Heart right ventricle (tissue), 16 donors: Measurements from ENCODE around the gene HEXIM1. TPM values are rescaled to one million over a fixed set of nuclear protein-coding genes. Genes with fewer than 3 reads are reported as not detected.
A peak's percentile ranks its signal among the peaks of the same experiment; 100 is the strongest.

Experiments used
- ATAC-seq, 8 donors: fragments of 200-7000 bp; cut with Tn5 transposase; one replicate each; pipeline ENCODE4 v1.9.1; 2020; ENCODE audit warnings: mild to moderate bottlenecking in 8 of 8, moderate library complexity in 8 of 8, moderate number of reproducible peaks in 1 of 8
- DNase-seq, 2 donors: peaks; one replicate each; pipeline ENCODE4 v3.0.0-alpha.2; 2020
- H3K27ac ChIP-seq, 10 donors: fragments of 200-600 bp; sonication (generic) in 2 of 10; one replicate each; pipeline versions ENCODE4 v1.5.0 to v1.8.0; 2020 to 2022; ENCODE audit warnings: mild to moderate bottlenecking in 3 of 10
- H3K27me3 ChIP-seq, 7 donors: fragments of 200-600 bp; one replicate each; pipeline ENCODE4 v1.8.0; 2021 to 2022; ENCODE audit warnings: mild to moderate bottlenecking in 2 of 7
- H3K36me3 ChIP-seq, 9 donors: fragments of 200-600 bp; sonication (generic) in 1 of 9; one replicate each; pipeline versions ENCODE4 v1.5.0 to v1.8.0; 2020 to 2022; ENCODE audit warnings: mild to moderate bottlenecking in 2 of 9
- H3K4me1 ChIP-seq, 9 donors: fragments of 200-600 bp; sonication (generic) in 1 of 9; one replicate each; pipeline versions ENCODE4 v1.5.0 to v1.8.0; 2020 to 2022; ENCODE audit warnings: mild to moderate bottlenecking in 4 of 9
- H3K4me3 ChIP-seq, 10 donors: fragments of 200-600 bp; sonication (generic) in 2 of 10; one replicate each; pipeline versions ENCODE4 v1.5.0 to v1.8.0; 2020 to 2022; ENCODE audit warnings: mild to moderate bottlenecking in 7 of 10, moderate library complexity in 2 of 10
- H3K9me3 ChIP-seq, 11 donors: fragments of 200-600 bp in 10 of 11; sonication (generic) in 2 of 11; one replicate each; pipeline versions ENCODE4 v1.5.0 to v1.8.0; 2013 to 2022; ENCODE audit warnings: mild to moderate bottlenecking in 2 of 11, control low read depth in 1 of 11, moderate library complexity in 1 of 11
- WGBS, 2 donors: extraction: QIAGEN DNeasy Blood & Tissue Kit; methylation state at CpG; one replicate each; pipeline ENCODE4 v1.1.7; 2013; ENCODE audit warnings: inconsistent platforms in 1 of 2; 5-methylcytosine and 5-hydroxymethylcytosine counted together
- intact Hi-C, 10 donors: fragments of 100-400 bp; cut with DNase I; formaldehyde crosslinking; loops; one replicate each; pipeline versions ENCODE4 v1.11.1 to v1.14.2; 2022
- polyA plus RNA-seq, 2 donors: library from polyadenylated mRNA; stranded (reverse); fragments of 200-250 nt; gene quantifications; one replicate each; pipeline ENCODE4 v1.2.3, GENCODE V29; 2013
- total RNA-seq, 10 donors: library from RNA; stranded (reverse); fragmentation: NEBNext Ultra II Directional in 3 of 10; extraction: Animal tissue kit (Norgen Biotek cat#: 25700) in 3 of 10; gene quantifications; one replicate each; pipeline versions ENCODE4 v1.2.1 to v1.2.4, GENCODE V29; 2021 to 2023
- TF ChIP-seq, protein P1 (sequence below), 9 donors: fragments of 200-600 bp; sonication (generic) in 2 of 9; IDR thresholded peaks; one replicate each; pipeline versions ENCODE4 v1.5.0 to v1.8.0; 2021 to 2022; ENCODE audit warnings: antibody characterized with exemption in 9 of 9, mild to moderate bottlenecking in 5 of 9, moderate library complexity in 1 of 9
- donor health status: Arrhythmogenic right ventricular cardiomyopathy.
- donor health status: ischemic (EF 13 %, LVEDD 7.1; RV severe dilation, severe dysfunction).
- donor health status: healthy with polysubstance abuse.
- donor health status: DM: no; HTN: yes; CAD: no.
- donor health status: DM: no; HTN: no; CAD: no.
- donor health status: ischemic (EF 25% LVEDD 6.9; RV normal size, moderate dysfunction).
- donor health status: ischemic (EF 25% LVEDD 5.7; RV mildly dilated, moderate dysfunction).
- donor health status: healthy.
- donor health status: DM: yes; HTN: yes; CAD: no.
- donor health status: Ischemic cardiomyopathy.
- donor health status: ischemic (EF 35%, LVEDD 5.7; RV mildly dilated, moderate dysfunction).
- donor health status: nonischemic (EF 11% LVEDD 7.7; RV severe dilation, severe dysfunction).
- donor health status: DM: yes; HTN: yes; CAD: no.
- donor health status: PGD.
- donor health status: ischemic (EF 29% LVEDD 5.4; RV normal size, mild dysfunction).
- donor health status: nonischemic (EF 23%, LVEDD 6.1; RV moderate dilation, normal function).

Gene HEXIM1
- total and polyA plus RNA-seq, 12 donors: 8.4 to 37.4 (median 18.3) TPM

GRCh38 chr17:45130681-45131615, 17.3 kb upstream of the HEXIM1 start:
- Histone ChIP-seq H3K27me3 (no peaks in the 10 kb centered on the region), H3K9me3 (no peaks in the 10 kb centered on the region), H3K27ac (peak overlapping the region in 9 of 10 donors; percentile 80 to 99 (median 98)), H3K4me1 (peaks cover 34 to 72% (median 63%) of the 10 kb centered on the region in 9 donors), H3K36me3 (no peaks in the 10 kb centered on the region), H3K4me3 (peak overlapping the region; percentile 76 to 100 (median 96))
- DNase-seq: no peak
- TF ChIP-seq, protein P1, sequence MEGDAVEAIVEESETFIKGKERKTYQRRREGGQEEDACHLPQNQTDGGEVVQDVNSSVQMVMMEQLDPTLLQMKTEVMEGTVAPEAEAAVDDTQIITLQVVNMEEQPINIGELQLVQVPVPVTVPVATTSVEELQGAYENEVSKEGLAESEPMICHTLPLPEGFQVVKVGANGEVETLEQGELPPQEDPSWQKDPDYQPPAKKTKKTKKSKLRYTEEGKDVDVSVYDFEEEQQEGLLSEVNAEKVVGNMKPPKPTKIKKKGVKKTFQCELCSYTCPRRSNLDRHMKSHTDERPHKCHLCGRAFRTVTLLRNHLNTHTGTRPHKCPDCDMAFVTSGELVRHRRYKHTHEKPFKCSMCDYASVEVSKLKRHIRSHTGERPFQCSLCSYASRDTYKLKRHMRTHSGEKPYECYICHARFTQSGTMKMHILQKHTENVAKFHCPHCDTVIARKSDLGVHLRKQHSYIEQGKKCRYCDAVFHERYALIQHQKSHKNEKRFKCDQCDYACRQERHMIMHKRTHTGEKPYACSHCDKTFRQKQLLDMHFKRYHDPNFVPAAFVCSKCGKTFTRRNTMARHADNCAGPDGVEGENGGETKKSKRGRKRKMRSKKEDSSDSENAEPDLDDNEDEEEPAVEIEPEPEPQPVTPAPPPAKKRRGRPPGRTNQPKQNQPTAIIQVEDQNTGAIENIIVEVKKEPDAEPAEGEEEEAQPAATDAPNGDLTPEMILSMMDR (IDR thresholded peaks at IDR 0.05): no peak
- intact Hi-C loops: loop anchor here in 6 of 10 donors (2.0 to 10.0 kb wide), 7 partner anchors 16 to 354 kb away; partner anchors contain the start of gene NMT1 (in 1 of the 6)
- WGBS, 2 donors: 84 to 89% methylated on average over 17 of the region's 17 CpGs
- no peak for ATAC-seq

GRCh38 chr17:45131616-45132319, 16.5 kb upstream of the HEXIM1 start:
- peak; percentile 53 to 70 for DNase-seq
- Histone ChIP-seq H3K4me3 (peak overlapping the region; percentile 76 to 100 (median 96)), H3K9me3 (no peaks in the 10 kb centered on the region), H3K27ac (peak overlapping the region; percentile 90 to 99 (median 98)), H3K4me1 (peaks cover 41 to 75% (median 68%) of the 10 kb centered on the region in 9 donors), H3K36me3 (no peaks in the 10 kb centered on the region), H3K27me3 (no peaks in the 10 kb centered on the region)
- peak in 1 of 8 donors; percentile 0 for ATAC-seq
- TF ChIP-seq, protein P1 (IDR thresholded peaks at IDR 0.05): peak; percentile 88 to 98 (median 94)
- intact Hi-C loops: loop anchor here in 6 of 10 donors (1.0 to 10.0 kb wide), 11 partner anchors 17 to 357 kb away; partner anchors contain the start of gene NMT1 (in 1 of the 6)
- 9% methylated on average over 46 of the region's 46 CpGs for WGBS, 2 donors

DNA sequence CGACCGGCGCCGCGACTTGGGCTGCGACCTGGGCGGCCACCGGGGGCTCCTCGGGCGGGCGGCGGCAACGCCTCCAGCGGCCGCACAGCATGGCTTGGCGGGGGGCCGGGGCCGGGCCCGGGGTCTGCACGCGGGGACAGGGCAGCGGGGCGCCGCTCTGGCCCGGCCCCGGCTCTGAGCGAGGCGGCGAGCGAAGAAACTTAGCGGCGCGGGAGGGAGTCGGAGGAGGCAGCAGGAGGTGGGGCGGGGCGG, 16.0 kb upstream of the HEXIM1 start, which contains the start of gene PLCD3:
PLCD3 (minus strand) TSS at position 196 of the 252 bp plus-strand sequence; CDS start at position 91, 105 bp downstream.
- Histone ChIP-seq H3K36me3 (no peaks in the 10 kb centered on the region), H3K27me3 (no peaks in the 10 kb centered on the region), H3K27ac (peak within 1 kb of the TSS; percentile 90 to 99 (median 98)), H3K9me3 (no peaks in the 10 kb centered on the region), H3K4me3 (peak within 1 kb of the TSS; percentile 76 to 100 (median 96)), H3K4me1 (peaks cover 39 to 73% (median 64%) of the 10 kb centered on the region in 9 donors)
- 0 to 1% methylated on average over 24 to 35 of the region's 36 CpGs for WGBS, 2 donors
- no peak for DNase-seq
- TF ChIP-seq, protein P1 (IDR thresholded peaks at IDR 0.05): no peak
- ATAC-seq: no peak
- intact Hi-C loops: loop anchor here in 5 of 10 donors (1.0 to 10.0 kb wide), 9 partner anchors 35 to 357 kb away; partner anchors contain the start of gene NMT1 (in 1 of the 5)
